AG10803 (cell line): Measurements from ENCODE around the gene P2RY2.

Experiments used
- DNase-seq: peaks from one replicate; pipeline ENCODE4 v3.0.0; 2010; ENCODE audit warnings: low read depth
- H3K4me3 ChIP-seq: 2 replicates; pipeline ENCODE4 v1.5.1; 2011; ENCODE audit warnings: mild to moderate bottlenecking, low read length, control low read depth
- TF ChIP-seq, protein P1 (sequence below): conservative IDR thresholded peaks from 2 replicates; pipeline ENCODE4 v1.5.1; 2011; ENCODE audit warnings: mild to moderate bottlenecking, low read length, control low read depth, inconsistent platforms

P2RY2 gene

DNA sequence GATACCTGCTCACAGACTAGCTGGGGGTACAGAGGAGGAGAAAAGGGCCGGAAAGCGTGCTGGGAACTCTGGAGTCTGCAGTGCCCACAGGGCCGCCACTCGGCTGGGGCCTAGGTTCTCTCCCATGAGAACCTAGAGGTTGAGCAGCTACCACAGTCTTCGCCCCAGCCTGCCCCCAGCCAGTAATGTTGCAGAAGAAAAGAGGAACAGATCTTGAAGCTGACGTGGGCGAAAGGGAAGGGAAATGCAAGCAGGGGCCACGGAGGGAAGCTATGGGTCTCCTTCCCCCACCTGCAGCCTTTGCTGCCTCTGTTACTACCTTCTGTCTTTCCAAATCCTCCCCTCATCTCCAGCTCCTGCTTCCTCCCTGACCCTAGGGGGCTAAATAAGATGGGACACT lies 28.8 kb upstream of the P2RY2 start:
- DNase-seq: no peak
- TF ChIP-seq, protein P1, sequence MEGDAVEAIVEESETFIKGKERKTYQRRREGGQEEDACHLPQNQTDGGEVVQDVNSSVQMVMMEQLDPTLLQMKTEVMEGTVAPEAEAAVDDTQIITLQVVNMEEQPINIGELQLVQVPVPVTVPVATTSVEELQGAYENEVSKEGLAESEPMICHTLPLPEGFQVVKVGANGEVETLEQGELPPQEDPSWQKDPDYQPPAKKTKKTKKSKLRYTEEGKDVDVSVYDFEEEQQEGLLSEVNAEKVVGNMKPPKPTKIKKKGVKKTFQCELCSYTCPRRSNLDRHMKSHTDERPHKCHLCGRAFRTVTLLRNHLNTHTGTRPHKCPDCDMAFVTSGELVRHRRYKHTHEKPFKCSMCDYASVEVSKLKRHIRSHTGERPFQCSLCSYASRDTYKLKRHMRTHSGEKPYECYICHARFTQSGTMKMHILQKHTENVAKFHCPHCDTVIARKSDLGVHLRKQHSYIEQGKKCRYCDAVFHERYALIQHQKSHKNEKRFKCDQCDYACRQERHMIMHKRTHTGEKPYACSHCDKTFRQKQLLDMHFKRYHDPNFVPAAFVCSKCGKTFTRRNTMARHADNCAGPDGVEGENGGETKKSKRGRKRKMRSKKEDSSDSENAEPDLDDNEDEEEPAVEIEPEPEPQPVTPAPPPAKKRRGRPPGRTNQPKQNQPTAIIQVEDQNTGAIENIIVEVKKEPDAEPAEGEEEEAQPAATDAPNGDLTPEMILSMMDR: no peak
- H3K4me3 ChIP-seq: no peak overlapping the region

DNA sequence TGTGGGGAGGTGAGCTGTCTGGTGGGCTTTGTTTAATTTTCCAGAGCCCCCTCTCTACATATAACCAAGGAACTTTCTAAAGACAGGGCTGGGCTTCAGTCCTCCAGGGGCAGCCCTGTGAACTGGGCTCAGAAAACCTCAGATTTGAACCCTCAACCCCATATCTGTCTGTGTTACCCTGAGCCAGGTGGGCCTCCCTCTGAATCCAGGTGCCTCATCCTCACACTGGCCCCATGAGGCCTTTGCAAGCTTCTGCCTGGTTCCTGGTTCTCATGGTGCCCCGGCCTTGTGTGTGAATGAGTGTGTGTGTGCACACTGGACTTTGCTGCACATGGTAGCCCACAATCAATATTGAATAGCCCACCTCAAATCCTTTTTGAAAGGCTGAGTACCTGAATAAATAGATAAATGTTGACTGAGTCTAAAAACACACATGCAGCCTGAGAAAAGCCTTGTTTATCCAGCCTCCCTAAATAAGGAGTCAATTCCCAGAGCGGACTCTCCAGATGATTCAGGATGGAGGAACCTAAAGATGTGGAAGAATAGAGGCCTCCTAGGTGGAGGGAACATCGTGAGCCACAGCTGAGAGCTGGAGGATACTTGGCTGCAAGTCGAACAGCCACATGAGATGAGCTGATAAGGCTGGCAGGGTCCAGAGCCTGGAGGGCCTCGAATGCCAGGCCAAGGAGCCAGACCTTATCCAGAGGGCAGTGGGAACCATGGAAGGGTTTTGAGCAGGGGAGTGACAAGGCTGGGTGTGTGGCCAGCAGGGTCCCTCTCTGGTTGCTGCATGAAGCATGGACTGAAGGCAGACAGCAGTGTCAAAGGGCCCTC lies 28.1 kb upstream of the P2RY2 start:
- no peak overlapping the region for H3K4me3 ChIP-seq
- no peak for DNase-seq
- TF ChIP-seq, protein P1: no peak

DNA sequence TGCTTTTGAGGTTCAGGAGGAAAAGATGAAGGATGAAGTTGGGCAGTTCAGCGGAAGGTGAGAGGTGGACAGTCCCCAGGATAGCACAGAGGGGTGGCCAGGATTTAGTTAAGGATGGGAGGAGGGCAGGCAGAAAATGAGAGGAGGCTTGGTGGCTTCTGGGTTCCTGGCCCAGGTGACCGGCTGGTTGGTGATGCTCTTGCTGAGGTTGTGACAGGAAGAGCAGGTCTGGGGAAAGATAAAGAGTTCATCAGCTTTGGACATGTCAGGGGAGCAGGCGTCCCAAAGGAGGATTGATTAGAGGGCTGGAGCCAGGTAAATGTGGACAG lies 27.6 kb upstream of the P2RY2 start:
- DNase-seq: no peak
- TF ChIP-seq, protein P1: no peak
- no peak overlapping the region for H3K4me3 ChIP-seq

DNA sequence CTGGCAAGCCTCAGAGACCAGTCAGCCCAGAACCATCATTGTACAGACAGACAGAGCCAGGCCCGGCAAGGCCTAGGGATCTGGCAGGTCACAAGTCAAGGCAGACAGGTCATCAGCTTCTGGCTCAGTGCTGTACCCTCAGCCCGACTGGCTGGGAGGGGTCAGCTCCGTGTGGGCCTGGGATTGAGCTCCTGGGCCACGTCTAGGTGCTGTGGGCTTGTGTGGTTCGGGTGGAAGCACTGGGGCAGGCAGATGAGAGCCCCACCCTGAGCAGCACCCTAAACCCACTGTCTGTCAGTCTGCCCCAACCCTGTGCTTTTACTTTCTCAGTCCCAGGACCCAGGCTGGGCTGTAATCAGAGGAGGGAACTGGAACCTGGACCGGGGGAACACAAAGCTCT lies 26.9 kb upstream of the P2RY2 start:
- DNase-seq: no peak
- H3K4me3 ChIP-seq: no peak overlapping the region
- TF ChIP-seq, protein P1: no peak

DNA sequence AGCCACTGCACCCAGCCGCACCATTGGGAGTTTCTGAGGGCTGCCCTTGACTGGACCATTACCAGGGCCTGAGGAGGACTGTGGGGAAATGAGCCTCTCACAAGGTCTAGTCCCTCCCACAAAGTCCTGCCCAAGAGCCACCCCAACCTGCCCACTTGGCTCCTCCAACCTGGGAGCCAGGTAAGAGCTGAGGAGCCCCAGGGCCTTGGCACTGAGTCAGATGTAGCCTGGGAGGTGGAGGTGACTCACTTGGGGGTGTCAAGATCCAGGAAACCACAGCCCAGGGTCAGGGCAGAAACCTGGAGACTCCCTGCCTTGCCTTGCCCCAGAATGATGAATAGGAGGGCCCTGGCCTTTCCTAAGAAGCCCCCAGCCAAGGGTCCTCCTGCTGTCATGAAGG lies 25.8 kb upstream of the P2RY2 start:
- H3K4me3 ChIP-seq: no peak overlapping the region
- TF ChIP-seq, protein P1: no peak
- DNase-seq: no peak

DNA sequence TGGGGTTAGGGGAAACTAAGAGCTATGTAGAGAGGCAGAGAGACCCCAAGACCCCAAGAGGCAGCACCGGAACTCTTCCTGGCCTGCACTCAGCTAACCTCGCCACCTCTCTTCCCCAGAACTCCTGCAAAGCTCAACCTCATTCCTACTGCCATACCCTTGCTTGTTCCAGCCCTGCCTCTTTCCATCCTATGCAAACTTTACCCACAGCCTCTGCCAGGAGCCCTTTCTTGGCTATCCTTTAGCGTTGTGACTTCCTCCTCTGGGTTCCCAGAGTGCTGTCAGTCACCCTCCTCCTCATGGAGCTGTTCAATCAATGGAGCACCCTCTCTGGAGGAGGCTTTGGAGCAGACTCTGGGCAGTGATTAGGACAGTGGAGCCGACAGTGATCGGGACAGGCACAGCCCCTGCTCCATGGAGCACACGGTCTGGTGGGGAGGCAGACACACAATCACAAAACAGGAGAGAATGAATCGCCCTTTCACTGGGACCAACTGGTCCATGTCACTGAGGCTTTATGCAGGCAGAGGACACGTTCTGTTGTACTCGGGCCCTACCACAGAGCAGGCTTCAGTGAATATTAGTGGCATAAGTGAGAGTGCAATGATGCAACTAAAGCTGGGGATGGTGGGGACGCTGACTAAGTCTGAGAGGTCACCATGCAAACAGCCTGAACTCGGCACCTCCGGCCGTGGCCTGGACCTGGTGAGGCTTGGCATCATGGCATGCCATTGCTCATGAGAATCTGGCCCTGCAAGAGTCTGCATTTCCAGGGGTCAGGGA lies 24.6 kb upstream of the P2RY2 start:
- TF ChIP-seq, protein P1: no peak
- no peak for DNase-seq
- no peak overlapping the region for H3K4me3 ChIP-seq

DNA sequence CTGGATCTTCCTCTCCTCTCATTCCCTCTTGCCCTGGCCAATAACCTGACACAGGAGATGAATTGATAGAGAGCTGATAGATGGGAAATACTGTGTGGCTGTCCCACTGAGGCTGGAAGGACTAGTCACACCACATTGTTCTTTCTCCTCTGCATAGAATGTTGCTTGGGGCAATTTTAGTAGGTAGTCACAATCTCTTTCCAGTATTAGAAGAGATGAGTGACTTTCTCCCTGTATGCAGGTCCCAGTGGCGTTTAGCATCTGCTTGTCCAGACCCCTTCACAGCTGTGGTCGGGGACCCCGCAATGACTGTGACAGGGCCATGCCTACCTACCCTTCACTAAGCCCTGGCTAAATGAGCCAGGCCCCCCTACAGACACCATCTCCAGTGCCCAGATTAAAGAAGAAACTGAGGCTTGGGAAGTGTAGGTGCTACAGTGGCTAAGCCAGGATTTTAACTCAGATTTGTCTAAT lies 24.0 kb upstream of the P2RY2 start:
- DNase-seq: no peak
- TF ChIP-seq, protein P1: no peak
- H3K4me3 ChIP-seq: no peak overlapping the region
